GM18511 (cell line): ENCODE results near the gene APOBEC3H.
"Not testable (repeated sequence)": the region's sequence is repeated elsewhere in the genome, so short reads cannot be mapped to it uniquely, and the experiment has no call there.

Experiments
- ATAC-seq: cut with Tn5 transposase; IDR thresholded peaks from one replicate; pipeline ENCODE4 v1.9.1; 2021; ENCODE audit warnings: mild to moderate bottlenecking, moderate library complexity; ENCODE audit not compliant: unreplicated experiment

APOBEC3H gene

DNA sequence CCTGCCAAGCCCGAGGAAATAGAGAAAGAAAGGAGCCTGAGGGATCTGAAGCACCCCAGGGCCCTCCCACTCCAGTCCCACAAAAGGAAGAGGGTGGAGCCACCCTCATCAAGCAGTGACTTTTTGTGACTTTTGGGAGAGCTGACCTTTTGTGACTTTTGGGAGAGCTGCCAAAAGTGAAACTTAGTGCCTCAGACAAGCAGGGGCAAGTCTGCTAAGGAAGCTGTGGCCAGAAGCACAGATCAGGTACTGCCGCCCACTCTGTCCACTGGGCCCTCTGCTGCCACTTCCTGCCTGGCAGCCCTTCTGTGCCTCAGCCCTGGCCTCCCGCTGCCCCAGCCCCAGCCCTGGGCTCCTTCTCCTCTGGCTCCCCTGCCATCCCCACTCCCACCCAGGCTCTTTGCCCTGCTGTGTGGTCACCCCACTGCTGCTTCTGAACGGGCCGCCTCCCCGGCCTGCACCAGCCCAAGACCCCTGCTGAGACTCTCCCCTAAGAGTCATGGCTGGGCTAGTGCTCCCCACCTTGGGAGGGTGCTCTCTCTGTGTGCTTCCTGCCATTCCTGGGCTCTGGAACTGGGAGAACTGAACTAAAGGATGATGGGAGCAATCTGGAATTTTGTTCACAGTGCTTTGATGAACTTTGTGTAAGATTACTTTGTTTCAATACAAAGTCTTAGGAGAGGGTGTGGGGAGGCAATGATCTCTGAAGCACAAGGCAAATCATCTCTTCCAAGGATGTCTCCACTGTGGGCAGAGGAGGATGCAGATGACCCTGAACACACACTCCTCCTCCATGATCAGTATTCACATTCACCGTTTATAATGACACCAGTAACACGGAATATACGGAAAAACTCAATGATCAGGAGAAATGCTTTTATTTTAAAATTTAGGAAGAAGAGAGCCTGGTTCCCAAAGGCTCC is at the start of gene APOBEC3H:
APOBEC3H (plus strand) TSS at position 147 of the 923 bp plus-strand sequence. CDS start 3,035 bp downstream, outside the sequence.
- ATAC-seq = no peak

DNA sequence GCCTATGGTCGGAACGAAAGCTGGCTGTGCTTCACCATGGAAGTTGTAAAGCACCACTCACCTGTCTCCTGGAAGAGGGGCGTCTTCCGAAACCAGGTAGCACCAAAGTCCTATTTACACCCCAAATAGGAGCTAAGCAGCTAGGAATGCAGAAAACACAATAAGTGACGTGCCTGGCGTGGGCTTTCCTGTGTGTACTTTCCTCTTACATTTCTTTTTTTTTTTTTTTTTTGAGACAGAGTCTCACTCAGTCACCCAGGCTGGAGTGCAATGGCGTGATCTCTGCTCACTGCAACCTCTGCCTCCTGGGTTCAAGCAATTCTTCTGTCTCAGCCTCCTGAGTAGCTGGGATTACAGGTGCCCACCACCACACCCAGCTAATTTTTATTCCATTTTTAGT is 47.6 kb upstream of the APOBEC3H start:
- not testable (repeated sequence) for ATAC-seq

DNA sequence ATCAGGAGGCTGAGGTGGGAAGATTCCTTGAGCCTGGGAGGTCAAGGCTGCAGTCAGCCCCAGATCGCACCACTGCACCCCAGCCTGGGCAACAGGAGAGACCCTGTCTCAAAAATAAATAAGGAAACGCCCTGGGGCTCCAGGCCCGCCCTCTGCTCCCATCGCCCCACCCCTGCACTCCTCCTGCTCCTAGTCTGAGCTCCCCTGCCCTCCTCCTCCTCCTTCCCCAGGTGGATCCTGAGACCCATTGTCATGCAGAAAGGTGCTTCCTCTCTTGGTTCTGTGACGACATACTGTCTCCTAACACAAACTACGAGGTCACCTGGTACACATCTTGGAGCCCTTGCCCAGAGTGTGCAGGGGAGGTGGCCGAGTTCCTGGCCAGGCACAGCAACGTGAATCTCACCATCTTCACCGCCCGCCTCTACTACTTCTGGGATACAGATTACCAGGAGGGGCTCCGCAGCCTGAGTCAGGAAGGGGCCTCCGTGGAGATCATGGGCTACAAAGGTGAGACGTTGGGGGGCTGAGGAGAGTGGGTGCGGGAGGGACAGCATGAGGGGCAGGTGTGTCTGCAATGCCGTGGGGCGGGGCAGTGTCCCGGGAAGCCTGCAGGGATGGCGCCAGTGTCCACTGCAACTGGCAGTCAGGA is 45.1 kb upstream of the APOBEC3H start:
- ATAC-seq = not testable (repeated sequence)

GRCh38 chr22:39055658-39056057 is 41.4 kb upstream of the APOBEC3H start:
- no peak for ATAC-seq

DNA sequence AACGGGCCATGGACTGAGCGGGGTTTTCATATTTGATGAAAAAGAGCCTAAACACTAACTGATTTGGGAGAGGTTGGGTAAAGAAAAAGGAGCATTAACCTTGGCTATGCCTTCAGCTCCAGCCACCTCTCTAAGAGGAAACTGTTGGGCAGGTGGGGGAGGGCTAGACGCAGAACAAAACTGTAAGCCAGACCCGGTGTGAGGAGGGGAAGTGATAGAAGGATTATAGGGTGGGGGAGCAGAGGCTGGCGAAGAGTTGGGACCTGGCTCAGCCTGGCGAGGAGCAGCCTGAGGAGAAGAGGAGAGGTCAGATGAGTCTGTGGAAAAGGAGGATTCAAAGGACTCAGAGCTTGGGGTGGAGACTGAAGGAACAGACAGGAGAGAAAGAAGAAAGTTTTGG is 35.8 kb upstream of the APOBEC3H start:
- ATAC-seq = not testable (repeated sequence)

GRCh38 chr22:39061951-39062350 is 35.1 kb upstream of the APOBEC3H start:
- not testable (repeated sequence) for ATAC-seq

DNA sequence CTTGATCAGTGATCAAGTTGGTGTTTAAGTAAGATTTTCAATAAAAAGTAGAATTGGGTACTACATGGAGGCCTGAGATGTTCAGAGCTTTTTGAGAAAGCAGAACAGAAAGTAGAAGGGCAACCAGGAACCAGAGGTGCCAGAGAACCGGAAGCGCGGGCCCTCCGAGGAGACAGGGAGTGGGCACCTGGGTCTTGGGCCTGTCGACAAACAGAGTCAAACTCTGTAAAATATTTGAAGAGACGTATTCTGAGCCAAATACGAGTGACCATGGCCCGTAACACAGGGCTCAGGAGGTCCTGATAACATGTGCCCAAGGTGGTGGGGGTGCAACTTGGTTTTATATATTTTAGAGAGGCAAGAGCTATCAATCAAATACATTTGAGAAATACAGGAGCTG is 33.1 kb upstream of the APOBEC3H start:
- ATAC-seq = peak; percentile 45

DNA sequence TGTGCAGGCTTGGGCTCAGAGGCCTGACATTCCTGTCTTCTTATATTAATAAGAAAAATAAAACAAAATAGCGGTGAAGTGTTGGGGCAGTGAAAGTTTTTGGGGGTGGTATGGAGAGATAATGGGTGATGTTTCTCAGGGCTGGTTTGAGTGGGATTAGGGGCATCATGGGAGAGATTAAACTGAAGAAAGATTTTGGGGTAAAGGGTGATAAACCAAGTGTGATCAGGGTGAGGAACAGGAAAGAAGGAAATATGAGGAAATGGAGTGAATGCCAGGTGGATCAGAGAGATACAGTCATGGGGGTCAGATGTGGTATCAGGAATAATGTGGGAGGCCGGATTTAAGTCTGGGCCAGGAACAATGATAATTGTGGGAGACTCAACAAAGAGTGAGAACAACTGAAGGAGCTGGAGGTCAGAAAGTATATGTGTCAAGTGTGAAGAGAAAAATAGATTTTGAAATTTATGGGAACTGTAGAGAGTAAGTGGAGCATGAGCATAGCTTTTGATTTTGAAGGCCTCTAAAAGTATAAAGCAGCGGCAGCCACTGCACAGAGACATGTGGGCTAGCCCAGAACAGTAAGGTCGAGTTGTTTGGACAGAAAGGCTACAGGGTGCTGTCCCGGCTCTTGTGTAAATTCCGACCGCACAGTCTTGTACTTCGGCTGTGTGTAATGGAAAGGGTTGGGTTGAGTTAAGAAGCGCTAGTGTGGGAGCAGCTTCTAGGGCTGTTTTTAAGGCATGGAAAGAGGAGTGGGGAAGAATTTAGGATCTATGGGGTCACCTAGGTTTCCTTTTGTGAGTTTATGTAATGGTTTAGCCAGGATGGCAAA is 30.4 kb upstream of the APOBEC3H start:
- peak; percentile 45 for ATAC-seq

DNA sequence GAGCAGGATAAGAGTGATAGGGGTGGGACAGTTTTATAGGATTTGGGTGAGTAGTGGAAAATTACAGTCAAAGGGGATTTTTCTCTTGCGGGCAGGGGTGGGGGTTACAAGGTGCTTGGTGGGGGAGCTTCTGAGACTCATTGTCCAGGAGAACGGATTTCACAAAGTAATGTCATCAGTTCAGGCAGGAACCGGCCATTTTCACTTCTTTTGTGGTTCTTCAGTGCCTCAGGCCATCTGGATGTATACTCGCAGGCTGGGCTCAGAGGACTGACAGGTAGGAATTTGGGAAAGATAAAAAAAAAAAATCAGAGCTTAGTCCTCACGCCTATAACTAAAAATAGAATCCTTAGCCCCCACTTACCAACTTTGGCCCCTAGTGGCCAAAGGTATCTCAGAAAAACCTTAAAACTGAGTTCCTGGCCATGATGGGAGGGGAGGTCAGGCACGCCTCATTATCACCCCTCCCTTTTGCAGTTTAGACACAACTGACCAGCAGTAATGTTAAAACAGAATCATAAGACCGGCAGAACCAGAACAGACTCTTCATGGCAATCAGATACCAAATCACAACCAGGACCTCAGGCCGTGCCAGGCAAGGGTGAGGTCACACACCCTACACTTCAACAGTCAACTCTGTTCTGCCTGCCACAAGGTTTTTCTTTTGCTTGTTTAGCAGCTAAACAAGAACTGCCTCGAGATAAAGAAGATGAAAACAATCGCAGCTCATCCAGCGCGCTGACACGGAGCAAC is 28.8 kb upstream of the APOBEC3H start:
- ATAC-seq = no peak

- no peak for ATAC-seq
These were observed 26.9 kb upstream of the APOBEC3H start for GRCh38 chr22:39070186-39070585.

- peak; percentile 36 for ATAC-seq
These were observed 24.5 kb upstream of the APOBEC3H start for GRCh38 chr22:39072581-39072981.

DNA sequence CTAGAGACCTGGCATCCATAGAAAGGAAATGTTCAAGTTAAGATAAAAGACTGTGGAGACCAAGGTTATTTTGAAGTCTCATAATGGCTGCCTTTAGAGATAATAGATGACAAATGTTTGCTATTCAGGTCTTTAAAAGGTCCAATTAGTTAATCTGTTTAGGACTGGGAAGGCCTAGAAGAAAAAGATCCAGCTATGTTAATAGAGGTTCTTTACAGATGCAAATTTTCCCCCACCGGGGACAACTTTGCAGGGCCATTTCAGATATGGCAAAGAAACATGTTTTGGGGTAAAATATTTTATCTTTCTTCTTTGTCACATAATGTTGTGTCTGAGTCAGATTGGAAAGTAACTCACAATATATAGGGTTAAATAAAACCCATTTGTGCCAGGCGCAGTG is 23.1 kb upstream of the APOBEC3H start:
- no peak for ATAC-seq

GRCh38 chr22:39076155-39077025 is 20.7 kb upstream of the APOBEC3H start:
- not testable (repeated sequence) for ATAC-seq

- peak; percentile 69 for ATAC-seq
These were observed 19.8 kb upstream of the APOBEC3H start, which contains the start of gene APOBEC3G for GRCh38 chr22:39077026-39077840. APOBEC3G (plus strand) TSS chr22:39077275; CDS start chr22:39077362, 87 bp downstream.

GRCh38 chr22:39077912-39078311 is 19.1 kb upstream of the APOBEC3H start:
- ATAC-seq = not testable (repeated sequence)

DNA sequence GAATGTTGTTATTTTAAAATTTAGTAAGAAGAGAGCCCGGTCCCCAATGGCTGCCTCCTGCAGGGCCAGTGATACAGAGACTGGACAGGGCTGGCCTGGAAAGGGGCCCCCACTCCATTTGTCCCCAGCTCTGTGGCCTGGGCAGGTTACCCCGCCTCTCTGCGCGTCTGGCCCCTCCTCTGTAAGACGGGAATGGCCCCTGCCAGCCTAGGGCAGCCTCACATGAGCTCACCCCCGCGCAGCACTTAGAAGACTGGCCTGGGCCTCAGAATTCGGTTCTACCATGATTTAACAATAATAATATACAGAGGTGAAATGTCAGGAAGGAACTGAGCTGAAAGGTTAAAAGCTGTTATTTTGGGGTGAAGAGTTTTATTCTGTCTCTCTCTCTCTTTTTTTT is 18.7 kb upstream of the APOBEC3H start:
- ATAC-seq = no peak

DNA sequence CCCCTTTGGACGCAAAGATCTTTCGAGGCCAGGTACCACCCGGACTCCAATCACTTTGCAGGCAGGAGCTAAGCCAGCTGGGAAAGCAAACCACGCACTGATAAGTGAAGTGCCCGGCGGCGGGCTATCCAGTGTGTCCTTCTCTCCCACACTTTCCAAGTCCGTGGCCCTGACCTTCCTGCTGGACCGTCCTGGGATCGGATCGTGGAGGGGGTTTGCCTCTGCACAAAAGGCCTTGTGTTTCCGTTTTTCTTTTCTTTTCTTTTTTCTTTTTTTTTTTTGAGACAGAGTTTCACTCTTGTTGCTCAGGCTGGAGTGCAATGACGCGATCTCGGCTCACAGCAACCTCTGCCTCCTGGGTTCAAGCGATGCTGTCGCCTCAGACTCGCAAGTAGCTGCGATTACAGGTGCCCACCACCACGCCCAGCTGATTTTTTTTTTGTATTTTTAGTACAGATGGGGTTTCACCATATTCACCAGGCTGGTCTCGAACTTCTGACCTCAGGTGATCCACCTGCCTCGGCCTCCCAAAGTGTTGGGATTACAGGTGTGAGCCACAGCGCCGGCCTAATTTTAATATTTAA is 17.9 kb upstream of the APOBEC3H start:
- not testable (repeated sequence) for ATAC-seq
